GM23338 (cell line): ENCODE results near the gene POMT2.

ENCODE experiments used
- CREB1 ChIP-seq: fragments of 250-450 bp; sonication (Bioruptor Pico); IDR thresholded peaks from 2 replicates; pipeline ENCODE4 v1.5.0; 2020; ENCODE audit warnings: low read depth, mild to moderate bottlenecking, moderate library complexity
- EZH2 ChIP-seq: fragments of 200-600 bp; sonication (generic); IDR thresholded peaks from one replicate; pipeline ENCODE4 v1.8.0; 2017; ENCODE audit warnings: antibody characterized with exemption, mild to moderate bottlenecking, low read depth; ENCODE audit not compliant: unreplicated experiment
- EZH2phosphoT487 ChIP-seq: fragments of 200-600 bp; sonication (generic); IDR thresholded peaks from one replicate; pipeline ENCODE4 v1.8.1; 2018; ENCODE audit warnings: antibody characterized with exemption; ENCODE audit not compliant: unreplicated experiment
- JUNB ChIP-seq: IDR thresholded peaks from one replicate; pipeline ENCODE4 v1.6.1; 2016; ENCODE audit warnings: antibody characterized with exemption; ENCODE audit not compliant: unreplicated experiment
- POLR2AphosphoS5 ChIP-seq: IDR thresholded peaks from 2 replicates; pipeline ENCODE4 v1.6.1; 2016; ENCODE audit warnings: antibody characterized with exemption, low read depth
- REST ChIP-seq: IDR thresholded peaks from one replicate; pipeline ENCODE4 v1.6.1; 2018; ENCODE audit warnings: antibody characterized with exemption; ENCODE audit not compliant: unreplicated experiment
- STAT1 ChIP-seq: IDR thresholded peaks from one replicate; pipeline ENCODE4 v1.6.1; 2016; ENCODE audit warnings: antibody characterized with exemption; ENCODE audit not compliant: unreplicated experiment
- ZNF114 ChIP-seq: fragments of 250-450 bp; sonication (Bioruptor Pico); IDR thresholded peaks from 2 replicates; pipeline ENCODE4 v1.5.0; 2020; ENCODE audit warnings: mild to moderate bottlenecking, moderate library complexity
- TF ChIP-seq, protein P1 (sequence below), 2 experiments: fragments of 200-600 bp in 1 of 2; sonication (generic) in 1 of 2; conservative IDR thresholded peaks; 2 replicates each; pipeline versions ENCODE4 v1.5.1 to v1.6.1; 2016 to 2017; ENCODE audit warnings: antibody characterized with exemption in 2 of 2, low read depth in 2 of 2, mild to moderate bottlenecking in 2 of 2, moderate library complexity in 1 of 2
- TF ChIP-seq, protein P2 (sequence below): IDR thresholded peaks from 2 replicates; pipeline ENCODE4 v1.6.1; 2016; ENCODE audit warnings: antibody characterized with exemption

DNA sequence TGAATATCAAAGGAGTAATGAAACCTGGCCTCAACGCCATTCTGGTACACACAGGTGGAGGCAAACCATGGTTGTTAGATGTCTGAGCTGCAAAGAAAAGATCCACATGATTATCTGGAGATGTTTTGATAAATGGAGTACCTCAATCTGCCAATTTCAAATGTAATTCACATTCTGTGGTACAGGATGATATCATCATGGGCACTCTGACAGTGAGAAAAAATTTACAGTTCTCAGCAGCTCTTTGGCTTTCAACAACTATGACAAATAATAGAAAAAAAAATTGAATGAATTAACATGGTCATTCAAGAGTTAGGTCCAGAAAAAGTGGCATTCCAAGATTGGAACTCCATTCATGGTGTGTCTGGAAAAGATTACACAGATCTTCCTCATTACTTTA is 38.9 kb upstream of the POMT2 start:
- TF ChIP-seq ZNF114 (CRISPR knock-in tag) (no peak), REST (no peak), POLR2AphosphoS5 (no peak), EZH2phosphoT487 (no peak), EZH2 (no peak), CREB1 (no peak), STAT1 (no peak), JUNB (no peak)
- TF ChIP-seq, protein P1, sequence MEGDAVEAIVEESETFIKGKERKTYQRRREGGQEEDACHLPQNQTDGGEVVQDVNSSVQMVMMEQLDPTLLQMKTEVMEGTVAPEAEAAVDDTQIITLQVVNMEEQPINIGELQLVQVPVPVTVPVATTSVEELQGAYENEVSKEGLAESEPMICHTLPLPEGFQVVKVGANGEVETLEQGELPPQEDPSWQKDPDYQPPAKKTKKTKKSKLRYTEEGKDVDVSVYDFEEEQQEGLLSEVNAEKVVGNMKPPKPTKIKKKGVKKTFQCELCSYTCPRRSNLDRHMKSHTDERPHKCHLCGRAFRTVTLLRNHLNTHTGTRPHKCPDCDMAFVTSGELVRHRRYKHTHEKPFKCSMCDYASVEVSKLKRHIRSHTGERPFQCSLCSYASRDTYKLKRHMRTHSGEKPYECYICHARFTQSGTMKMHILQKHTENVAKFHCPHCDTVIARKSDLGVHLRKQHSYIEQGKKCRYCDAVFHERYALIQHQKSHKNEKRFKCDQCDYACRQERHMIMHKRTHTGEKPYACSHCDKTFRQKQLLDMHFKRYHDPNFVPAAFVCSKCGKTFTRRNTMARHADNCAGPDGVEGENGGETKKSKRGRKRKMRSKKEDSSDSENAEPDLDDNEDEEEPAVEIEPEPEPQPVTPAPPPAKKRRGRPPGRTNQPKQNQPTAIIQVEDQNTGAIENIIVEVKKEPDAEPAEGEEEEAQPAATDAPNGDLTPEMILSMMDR (conservative IDR thresholded peaks at IDR 0.05; ENCODE audit: low read depth in 2 of 2) = no peak
- TF ChIP-seq, protein P2, sequence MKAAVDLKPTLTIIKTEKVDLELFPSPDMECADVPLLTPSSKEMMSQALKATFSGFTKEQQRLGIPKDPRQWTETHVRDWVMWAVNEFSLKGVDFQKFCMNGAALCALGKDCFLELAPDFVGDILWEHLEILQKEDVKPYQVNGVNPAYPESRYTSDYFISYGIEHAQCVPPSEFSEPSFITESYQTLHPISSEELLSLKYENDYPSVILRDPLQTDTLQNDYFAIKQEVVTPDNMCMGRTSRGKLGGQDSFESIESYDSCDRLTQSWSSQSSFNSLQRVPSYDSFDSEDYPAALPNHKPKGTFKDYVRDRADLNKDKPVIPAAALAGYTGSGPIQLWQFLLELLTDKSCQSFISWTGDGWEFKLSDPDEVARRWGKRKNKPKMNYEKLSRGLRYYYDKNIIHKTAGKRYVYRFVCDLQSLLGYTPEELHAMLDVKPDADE = no peak
